ENCODE measurements around the gene JTB.

Gene JTB

GRCh38 chr1:153932156-153933131 lies 45.0 kb downstream of the JTB start:
- H3K79me2 ChIP-seq (ENCODE audit: control insufficient read depth, insufficient read depth, low read length, unreplicated experiment) = no peaks in the 10 kb centered on the region
- H3K4me3 ChIP-seq (ENCODE audit: low read depth, low read length) = no peak overlapping the region
- no peak overlapping the region for H3K27ac ChIP-seq (ENCODE audit: low read depth, low read length)
- H3K27me3 ChIP-seq (ENCODE audit: insufficient read depth, low read length) = no peaks in the 10 kb centered on the region
- no peak overlapping the region for H2AFZ ChIP-seq (ENCODE audit: low read length, unreplicated experiment)
- H3K4me1 ChIP-seq (ENCODE audit: control insufficient read depth, insufficient read depth, low read length, unreplicated experiment) = peaks cover 12% of the 10 kb centered on the region
- peaks cover 11% of the 10 kb centered on the region; the same call in 1 of the 2 replicates for H3K36me3 ChIP-seq (ENCODE audit: insufficient read depth, low read length)

DNA sequence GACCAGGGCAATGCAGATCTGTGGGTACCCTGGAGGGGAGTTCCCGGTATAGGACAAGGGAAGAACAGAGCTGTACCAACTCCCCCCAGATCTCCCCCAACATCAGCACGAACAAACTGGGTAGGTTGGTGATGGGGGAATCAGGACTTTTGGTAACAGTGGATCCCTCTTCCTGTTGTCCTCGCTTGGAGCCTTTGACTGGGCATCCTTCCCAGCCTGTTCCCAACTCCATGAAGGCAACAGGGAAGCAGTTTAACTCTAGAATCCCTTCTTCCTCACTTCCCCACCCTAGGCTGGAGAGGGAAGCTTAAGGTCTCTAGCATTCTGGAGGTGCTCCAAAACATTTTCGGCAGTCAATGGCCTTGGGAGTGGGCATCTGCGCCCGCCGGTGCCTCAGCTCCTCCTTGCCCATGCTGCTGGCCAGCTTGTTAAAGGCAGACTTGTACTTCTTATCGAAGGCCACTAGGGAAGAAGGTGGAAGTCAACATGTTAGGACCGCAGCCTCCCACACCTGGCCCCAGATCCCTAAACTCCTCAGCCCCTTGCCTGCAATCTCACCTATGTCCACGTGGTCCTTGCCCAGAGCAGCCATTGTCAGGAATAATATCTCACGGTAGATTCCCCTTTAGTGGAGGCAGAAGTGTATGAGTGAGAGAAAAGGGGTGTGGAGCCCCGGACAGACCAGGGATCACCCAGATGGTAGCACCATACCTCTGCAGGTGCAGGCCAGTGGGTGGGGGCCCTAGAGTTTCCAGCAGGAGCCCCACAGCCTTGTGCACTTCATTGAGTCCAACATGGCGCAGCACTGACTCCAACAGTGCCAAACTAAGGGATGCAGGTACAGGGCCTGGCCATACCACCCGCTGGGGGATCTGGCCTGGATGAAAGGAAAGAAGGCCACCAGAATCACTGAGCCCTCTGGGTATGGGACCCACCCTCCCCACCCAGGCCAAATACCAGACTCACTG lies 47.2 kb downstream of the JTB start:
- H3K27ac ChIP-seq (ENCODE audit: low read depth, low read length) = no peak overlapping the region
- no peaks in the 10 kb centered on the region for H3K36me3 ChIP-seq (ENCODE audit: insufficient read depth, low read length)
- no peak overlapping the region for H2AFZ ChIP-seq (ENCODE audit: low read length, unreplicated experiment)
- no peak overlapping the region for H3K4me3 ChIP-seq (ENCODE audit: low read depth, low read length)
- H3K4me1 ChIP-seq (ENCODE audit: control insufficient read depth, insufficient read depth, low read length, unreplicated experiment) = peaks cover 12% of the 10 kb centered on the region
- H3K79me2 ChIP-seq (ENCODE audit: control insufficient read depth, insufficient read depth, low read length, unreplicated experiment) = no peaks in the 10 kb centered on the region
- no peaks in the 10 kb centered on the region for H3K27me3 ChIP-seq (ENCODE audit: insufficient read depth, low read length)

DNA sequence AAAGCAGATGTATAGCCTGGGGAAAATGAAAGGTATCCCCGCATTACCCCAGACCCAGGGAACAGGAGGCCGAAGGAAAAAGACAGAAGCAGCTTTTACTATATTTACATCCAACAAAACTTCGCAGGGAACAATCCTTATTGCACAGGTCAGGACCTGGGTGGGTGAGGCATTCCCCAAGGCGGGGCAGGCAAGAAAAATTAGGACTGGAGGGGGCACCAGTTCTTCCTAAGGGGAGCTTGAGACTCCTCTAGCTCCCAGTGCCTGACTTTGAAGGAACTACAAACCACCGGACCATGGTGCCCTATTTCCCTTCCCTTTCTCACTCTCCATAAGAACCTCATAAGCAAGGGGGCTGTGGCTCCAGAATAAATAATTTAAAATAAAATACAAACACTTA lies 48.0 kb downstream of the JTB start:
- 0 out of 2 replicates have a peak overlapping the region, but pooled peaks have one; percentile 8 for H3K27ac ChIP-seq (ENCODE audit: low read depth, low read length)
- peaks cover 12% of the 10 kb centered on the region for H3K4me1 ChIP-seq (ENCODE audit: control insufficient read depth, insufficient read depth, low read length, unreplicated experiment)
- no peak overlapping the region for H2AFZ ChIP-seq (ENCODE audit: low read length, unreplicated experiment)
- no peak overlapping the region for H3K4me3 ChIP-seq (ENCODE audit: low read depth, low read length)
- H3K27me3 ChIP-seq (ENCODE audit: insufficient read depth, low read length) = no peaks in the 10 kb centered on the region
- no peaks in the 10 kb centered on the region for H3K79me2 ChIP-seq (ENCODE audit: control insufficient read depth, insufficient read depth, low read length, unreplicated experiment)
- H3K36me3 ChIP-seq (ENCODE audit: insufficient read depth, low read length) = no peaks in the 10 kb centered on the region

- Histone ChIP-seq H3K79me2 (ENCODE audit: control insufficient read depth, insufficient read depth, low read length, unreplicated experiment) (no peaks in the 10 kb centered on the region), H3K4me1 (ENCODE audit: control insufficient read depth, insufficient read depth, low read length, unreplicated experiment) (peaks cover 12% of the 10 kb centered on the region), H3K27me3 (ENCODE audit: insufficient read depth, low read length) (no peaks in the 10 kb centered on the region), H2AFZ (ENCODE audit: low read length, unreplicated experiment) (no peak overlapping the region), H3K27ac (ENCODE audit: low read depth, low read length) (peak overlapping the region; percentile 32), H3K4me3 (ENCODE audit: low read depth, low read length) (no peak overlapping the region), H3K36me3 (ENCODE audit: insufficient read depth, low read length) (no peaks in the 10 kb centered on the region)
Observed at GRCh38 chr1:153928791-153929341, 48.6 kb downstream of the JTB start.

DNA sequence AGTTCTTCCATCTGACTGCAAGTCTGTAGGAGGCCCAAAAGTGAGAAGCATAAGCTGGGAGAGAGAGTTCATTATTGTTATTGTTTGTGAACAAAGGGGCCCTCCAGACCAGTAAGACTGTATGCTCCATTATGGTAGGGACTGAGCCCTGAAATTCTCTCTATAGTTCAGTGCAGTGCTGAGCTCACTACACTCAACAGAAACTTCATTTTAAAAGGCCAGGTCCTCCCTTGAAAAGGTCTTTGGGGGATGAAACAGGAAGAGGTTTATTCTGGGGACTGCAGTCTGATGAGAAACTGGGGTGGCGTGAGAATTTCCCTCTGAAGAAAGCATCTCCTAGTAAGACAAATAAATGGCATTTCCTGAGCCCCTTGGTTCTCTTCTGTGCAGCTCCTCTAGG lies 49.2 kb downstream of the JTB start:
- peak overlapping the region; percentile 32 for H3K27ac ChIP-seq (ENCODE audit: low read depth, low read length)
- H3K4me1 ChIP-seq (ENCODE audit: control insufficient read depth, insufficient read depth, low read length, unreplicated experiment) = peaks cover 12% of the 10 kb centered on the region
- H3K27me3 ChIP-seq (ENCODE audit: insufficient read depth, low read length) = no peaks in the 10 kb centered on the region
- H3K79me2 ChIP-seq (ENCODE audit: control insufficient read depth, insufficient read depth, low read length, unreplicated experiment) = no peaks in the 10 kb centered on the region
- H2AFZ ChIP-seq (ENCODE audit: low read length, unreplicated experiment) = no peak overlapping the region
- no peaks in the 10 kb centered on the region for H3K36me3 ChIP-seq (ENCODE audit: insufficient read depth, low read length)
- H3K4me3 ChIP-seq (ENCODE audit: low read depth, low read length) = no peak overlapping the region

- no peaks in the 10 kb centered on the region for H3K36me3 ChIP-seq (ENCODE audit: insufficient read depth, low read length)
- no peak overlapping the region for H3K4me3 ChIP-seq (ENCODE audit: low read depth, low read length)
- H3K4me1 ChIP-seq (ENCODE audit: control insufficient read depth, insufficient read depth, low read length, unreplicated experiment) = peaks cover 14% of the 10 kb centered on the region
- H3K27ac ChIP-seq (ENCODE audit: low read depth, low read length) = no peak overlapping the region
- no peaks in the 10 kb centered on the region for H3K27me3 ChIP-seq (ENCODE audit: insufficient read depth, low read length)
- peaks cover 9% of the 10 kb centered on the region for H3K79me2 ChIP-seq (ENCODE audit: control insufficient read depth, insufficient read depth, low read length, unreplicated experiment)
- H2AFZ ChIP-seq (ENCODE audit: low read length, unreplicated experiment) = no peak overlapping the region
Observed at GRCh38 chr1:153926405-153926804, 51.1 kb downstream of the JTB start.
